ENCODE results near the gene MOB2. TPM values are rescaled to one million over a fixed set of nuclear protein-coding genes. Genes with fewer than 3 reads are reported as not detected.

Gene MOB2
- 10 to 100 TPM; 15.3 TPM for total RNA-seq

- intact Hi-C loops (cut with DNase I, micrococcal nuclease): no loop called here
- Mint-ChIP-seq H3K27me3 (no peaks in the 10 kb centered on the region), H3K4me1 (peaks cover 24% of the 10 kb centered on the region), H3K9me3 (ENCODE audit: low read depth) (no peaks in the 10 kb centered on the region), H3K4me3 (no peak within 1 kb of the TSS), H3K36me3 (ENCODE audit: low read depth) (no peaks in the 10 kb centered on the region), H3K27ac (no peak within 1 kb of the TSS)
- POLR2A ChIA-PET: no interaction called here
- CTCF ChIA-PET: no interaction called here
- DNase-seq: peak; percentile 16
- no peak for ATAC-seq
These were observed at the start of gene MOB2 for GRCh38 chr11:1486054-1486825. MOB2 (minus strand) TSS chr11:1486779; CDS start chr11:1486556, 223 bp downstream.

- Mint-ChIP-seq H3K27me3 (no peaks in the 10 kb centered on the region), H3K4me3 (no peak overlapping the region), H3K36me3 (ENCODE audit: low read depth) (peaks cover 2% of the 10 kb centered on the region), H3K9me3 (ENCODE audit: low read depth) (no peaks in the 10 kb centered on the region), H3K4me1 (peaks cover 32% of the 10 kb centered on the region), H3K27ac (no peak overlapping the region)
- ChIA-PET CTCF (no interaction called here), POLR2A (no interaction called here)
- DNase-seq (no peak), ATAC-seq (no peak)
- intact Hi-C loops (cut with DNase I, micrococcal nuclease): loop anchor here in 1 of 2 experiments (5.0 kb wide), 1 partner anchor 38 kb away; the partner anchor contains the start of gene DUSP8
These were observed 48.1 kb upstream of the MOB2 start for GRCh38 chr11:1534682-1535081.

- ATAC-seq (no peak), DNase-seq (no peak)
- ChIA-PET CTCF (no interaction called here), POLR2A (no interaction called here)
- intact Hi-C loops (cut with DNase I, micrococcal nuclease): no loop called here
- Mint-ChIP-seq H3K36me3 (ENCODE audit: low read depth) (peaks cover 2% of the 10 kb centered on the region), H3K9me3 (ENCODE audit: low read depth) (no peaks in the 10 kb centered on the region), H3K27me3 (no peaks in the 10 kb centered on the region), H3K27ac (no peak overlapping the region), H3K4me3 (no peak overlapping the region), H3K4me1 (peaks cover 32% of the 10 kb centered on the region)
These were observed 47.6 kb upstream of the MOB2 start for GRCh38 chr11:1534171-1534570.

GRCh38 chr11:1533342-1533725 lies 46.8 kb upstream of the MOB2 start:
- CTCF ChIA-PET: interaction anchor here (1.7 kb wide), 1 partner anchor 41 kb away, joined by 6 read pairs; no protein-coding TSS in a partner anchor
- intact Hi-C loops (cut with DNase I, micrococcal nuclease): no loop called here
- no peak overlapping the region for H3K4me3 Mint-ChIP-seq
- no peak overlapping the region for H3K27ac Mint-ChIP-seq
- ATAC-seq (no peak), DNase-seq (no peak)
- H3K27me3 Mint-ChIP-seq: no peaks in the 10 kb centered on the region
- POLR2A ChIA-PET: no interaction called here
- H3K36me3 Mint-ChIP-seq (ENCODE audit: low read depth): peaks cover 2% of the 10 kb centered on the region
- no peaks in the 10 kb centered on the region for H3K9me3 Mint-ChIP-seq (ENCODE audit: low read depth)
- H3K4me1 Mint-ChIP-seq: peaks cover 32% of the 10 kb centered on the region

- Mint-ChIP-seq H3K4me3 (no peak overlapping the region), H3K9me3 (ENCODE audit: low read depth) (no peaks in the 10 kb centered on the region), H3K4me1 (peaks cover 34% of the 10 kb centered on the region), H3K27ac (no peak overlapping the region), H3K36me3 (ENCODE audit: low read depth) (peaks cover 2% of the 10 kb centered on the region), H3K27me3 (no peaks in the 10 kb centered on the region)
- CTCF ChIA-PET: interaction anchor here (0.7 to 1.7 kb wide), 2 partner anchors 42 to 536 kb away, joined by 3 to 6 read pairs; no protein-coding TSS in a partner anchor
- POLR2A ChIA-PET: no interaction called here
- ATAC-seq: no peak
- no peak for DNase-seq
- intact Hi-C loops (cut with DNase I, micrococcal nuclease): no loop called here
These were observed 46.2 kb upstream of the MOB2 start for GRCh38 chr11:1532606-1533341.

GRCh38 chr11:1532014-1532586 lies 45.5 kb upstream of the MOB2 start:
- H3K4me1 Mint-ChIP-seq: peaks cover 32% of the 10 kb centered on the region
- H3K27me3 Mint-ChIP-seq: no peaks in the 10 kb centered on the region
- intact Hi-C loops (cut with DNase I, micrococcal nuclease): no loop called here
- H3K27ac Mint-ChIP-seq: no peak overlapping the region
- ATAC-seq (no peak), DNase-seq (no peak)
- H3K9me3 Mint-ChIP-seq (ENCODE audit: low read depth): no peaks in the 10 kb centered on the region
- H3K36me3 Mint-ChIP-seq (ENCODE audit: low read depth): peaks cover 2% of the 10 kb centered on the region
- POLR2A ChIA-PET: no interaction called here
- H3K4me3 Mint-ChIP-seq: no peak overlapping the region
- CTCF ChIA-PET: interaction anchor here (0.7 to 1.7 kb wide), 4 partner anchors 15 to 536 kb away, joined by 3 to 6 read pairs (median 3); no protein-coding TSS in a partner anchor

GRCh38 chr11:1531449-1532013 lies 45.0 kb upstream of the MOB2 start:
- CTCF ChIA-PET: interaction anchor here (0.9 to 1.7 kb wide), 3 partner anchors 15 to 43 kb away, joined by 3 to 6 read pairs (median 3); no protein-coding TSS in a partner anchor

GRCh38 chr11:1530686-1531448 lies 44.3 kb upstream of the MOB2 start:
- intact Hi-C loops (cut with DNase I, micrococcal nuclease): no loop called here
- ChIA-PET CTCF (interaction anchor here (0.9 to 1.3 kb wide), 2 partner anchors 16 to 43 kb away, joined by 3 read pairs; no protein-coding TSS in a partner anchor), POLR2A (no interaction called here)
- H3K27ac Mint-ChIP-seq: no peak overlapping the region
- H3K9me3 Mint-ChIP-seq (ENCODE audit: low read depth): no peaks in the 10 kb centered on the region
- peaks cover 32% of the 10 kb centered on the region for H3K4me1 Mint-ChIP-seq
- DNase-seq (no peak), ATAC-seq (no peak)
- H3K27me3 Mint-ChIP-seq: no peaks in the 10 kb centered on the region
- H3K36me3 Mint-ChIP-seq (ENCODE audit: low read depth): peaks cover 2% of the 10 kb centered on the region
- H3K4me3 Mint-ChIP-seq: no peak overlapping the region

More at GRCh38 chr11:1531449-1532013, 45.0 kb upstream of the MOB2 start:
- intact Hi-C loops (cut with DNase I, micrococcal nuclease): no loop called here
- Mint-ChIP-seq H3K27me3 (no peaks in the 10 kb centered on the region), H3K4me1 (peaks cover 32% of the 10 kb centered on the region), H3K9me3 (ENCODE audit: low read depth) (no peaks in the 10 kb centered on the region), H3K4me3 (no peak overlapping the region), H3K27ac (no peak overlapping the region), H3K36me3 (ENCODE audit: low read depth) (peaks cover 2% of the 10 kb centered on the region)
- POLR2A ChIA-PET: no interaction called here
- DNase-seq: no peak
- no peak for ATAC-seq

GRCh38 chr11:1529774-1530173 lies 43.2 kb upstream of the MOB2 start:
- H3K4me1 Mint-ChIP-seq: peaks cover 25% of the 10 kb centered on the region
- intact Hi-C loops (cut with DNase I, micrococcal nuclease): no loop called here
- DNase-seq (no peak), ATAC-seq (no peak)
- no peaks in the 10 kb centered on the region for H3K9me3 Mint-ChIP-seq (ENCODE audit: low read depth)
- peaks cover 2% of the 10 kb centered on the region for H3K36me3 Mint-ChIP-seq (ENCODE audit: low read depth)
- no peak overlapping the region for H3K27ac Mint-ChIP-seq
- H3K4me3 Mint-ChIP-seq: no peak overlapping the region
- ChIA-PET POLR2A (interaction anchor here (0.7 kb wide), 1 partner anchor 86 kb away, joined by 3 read pairs; no protein-coding TSS in a partner anchor), CTCF (interaction anchor here (1.3 kb wide), 1 partner anchor 45 kb away, joined by 3 read pairs; no protein-coding TSS in a partner anchor)
- H3K27me3 Mint-ChIP-seq: no peaks in the 10 kb centered on the region

- Mint-ChIP-seq H3K36me3 (ENCODE audit: low read depth) (peaks cover 2% of the 10 kb centered on the region), H3K9me3 (ENCODE audit: low read depth) (no peaks in the 10 kb centered on the region), H3K27me3 (no peaks in the 10 kb centered on the region), H3K4me3 (no peak overlapping the region), H3K4me1 (peaks cover 23% of the 10 kb centered on the region), H3K27ac (no peak overlapping the region)
- ChIA-PET POLR2A (no interaction called here), CTCF (interaction anchor here (1.3 kb wide), 1 partner anchor 46 kb away, joined by 3 read pairs; no protein-coding TSS in a partner anchor)
- intact Hi-C loops (cut with DNase I, micrococcal nuclease): no loop called here
- DNase-seq: no peak
- no peak for ATAC-seq
These were observed 42.7 kb upstream of the MOB2 start for GRCh38 chr11:1529286-1529685.

GRCh38 chr11:1528710-1529109 lies 42.1 kb upstream of the MOB2 start:
- no peaks in the 10 kb centered on the region for H3K27me3 Mint-ChIP-seq
- no peaks in the 10 kb centered on the region for H3K9me3 Mint-ChIP-seq (ENCODE audit: low read depth)
- peaks cover 2% of the 10 kb centered on the region for H3K36me3 Mint-ChIP-seq (ENCODE audit: low read depth)
- ChIA-PET CTCF (interaction anchor here (1.3 kb wide), 1 partner anchor 46 kb away, joined by 3 read pairs; no protein-coding TSS in a partner anchor), POLR2A (no interaction called here)
- H3K4me1 Mint-ChIP-seq: peaks cover 24% of the 10 kb centered on the region
- ATAC-seq (no peak), DNase-seq (no peak)
- intact Hi-C loops (cut with DNase I, micrococcal nuclease): no loop called here
- no peak overlapping the region for H3K4me3 Mint-ChIP-seq
- H3K27ac Mint-ChIP-seq: no peak overlapping the region
